Stimulated activated CD4-positive, alpha-beta T cell treated with anti-CD3 and anti-CD28 coated beads, Interleukin-12 subunit alpha, Interleukin-12 subunit beta, amount 100 ng/mL, for 48 hours (primary cell): ENCODE data around the gene ENO2.
A peak's percentile ranks its signal among the peaks of the same experiment; 100 is the strongest.
"Not testable (repeated sequence)": the region's sequence is repeated elsewhere in the genome, so short reads cannot be mapped to it uniquely, and the experiment has no call there.

Source experiments
- DNase-seq, 3 donors: peaks; one replicate each; pipeline ENCODE4 v3.0.0-alpha.2; 2020; ENCODE audit warnings: low read depth in 2 of 3, low spot score in 1 of 3

ENO2 gene

DNA sequence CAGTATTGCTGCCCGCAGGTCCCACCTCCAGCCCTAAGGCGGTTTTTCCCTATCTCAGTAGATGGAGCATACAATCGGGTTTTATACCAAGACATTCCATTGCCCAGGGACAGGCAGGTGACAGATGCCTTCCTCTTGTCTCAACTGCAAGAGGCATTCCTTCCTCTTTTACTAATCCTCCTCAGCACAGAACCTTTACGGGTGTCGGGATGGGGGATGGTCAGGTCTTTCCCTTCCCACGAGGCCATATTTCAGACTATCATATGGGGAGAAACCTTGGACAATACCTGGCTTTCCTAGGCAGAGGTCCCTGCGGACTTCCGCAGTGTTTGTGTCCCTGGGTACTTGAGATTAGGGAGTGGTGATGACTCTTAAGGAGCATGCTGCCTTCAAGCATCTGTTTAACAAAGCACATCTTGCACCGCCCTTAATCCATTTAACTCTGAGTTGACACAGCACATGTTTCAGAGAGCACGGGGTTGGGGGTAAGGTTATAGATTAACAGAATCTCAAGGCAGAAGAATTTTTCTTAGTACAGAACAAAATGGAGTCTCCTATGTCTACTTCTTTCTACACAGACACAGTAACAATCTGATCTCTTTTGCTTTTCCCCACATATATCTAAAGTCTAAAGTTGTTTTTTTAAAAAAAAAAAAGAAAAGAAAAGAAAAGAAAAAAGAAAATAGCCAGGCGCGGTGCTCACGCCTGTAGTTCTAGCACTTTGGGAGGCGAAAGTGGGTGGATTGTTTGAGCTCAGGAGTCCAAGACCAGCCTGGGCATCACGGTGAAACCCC, 28.0 kb upstream of the ENO2 start:
- not testable (repeated sequence) for DNase-seq

DNA sequence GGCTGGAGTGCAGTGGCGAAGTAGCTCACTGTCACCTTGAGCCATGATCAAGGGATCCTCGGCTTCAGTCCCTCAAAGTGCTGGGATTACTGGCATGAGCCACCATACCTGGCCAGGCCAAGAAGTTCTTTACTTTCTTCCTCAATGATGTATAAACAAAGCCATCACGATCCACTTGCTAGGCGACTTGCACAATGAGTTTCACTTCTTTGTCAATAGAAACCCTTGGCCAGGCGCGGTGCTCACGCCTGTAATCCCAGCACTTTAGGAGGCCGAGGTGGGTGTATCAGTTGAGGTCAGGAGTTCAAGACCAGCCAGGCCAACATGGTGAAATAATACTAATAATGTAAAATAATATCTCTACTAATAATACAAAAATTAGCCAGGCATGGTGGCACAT, 26.9 kb upstream of the ENO2 start:
- no peak for DNase-seq

DNA sequence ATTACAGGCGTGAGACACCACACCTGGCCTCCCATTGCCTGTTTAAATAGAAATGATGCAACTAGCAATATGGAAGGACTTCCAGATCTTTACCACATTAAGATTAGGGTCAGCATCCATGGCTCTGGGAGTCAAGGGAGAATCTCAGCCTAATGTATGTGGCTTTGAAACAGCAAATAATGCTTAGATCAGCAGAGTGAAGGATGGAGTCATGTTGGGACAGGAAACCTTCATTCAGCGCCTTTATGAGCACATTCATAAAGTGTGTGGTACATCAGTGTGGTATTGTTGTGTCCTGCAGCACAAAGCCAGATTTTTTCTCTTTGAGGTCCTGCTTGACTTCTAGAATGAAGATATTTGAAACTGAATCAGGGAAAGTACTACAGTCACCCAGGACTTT, 26.0 kb upstream of the ENO2 start:
- no peak for DNase-seq

DNA sequence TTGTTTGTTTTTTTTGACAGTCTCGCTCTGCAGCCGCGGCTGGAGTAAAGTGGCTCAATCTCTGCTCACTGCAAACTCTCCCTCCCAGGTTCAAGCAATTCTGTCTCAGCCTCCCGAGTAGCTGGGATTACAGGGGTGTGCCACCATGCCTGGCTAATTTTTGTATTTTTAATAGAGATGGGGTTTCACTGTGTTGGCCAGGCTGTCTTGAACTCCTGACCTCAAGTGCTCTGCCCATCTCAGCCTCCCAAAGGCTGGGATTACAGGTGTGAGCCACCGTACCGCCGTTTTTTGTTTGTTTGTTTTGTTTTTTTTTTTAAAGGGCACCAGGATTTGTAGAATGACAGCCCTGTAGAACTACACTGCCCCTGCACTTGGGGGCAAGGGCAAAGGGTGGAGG, 25.6 kb upstream of the ENO2 start:
- DNase-seq, result not testable (repeated sequence)

DNA sequence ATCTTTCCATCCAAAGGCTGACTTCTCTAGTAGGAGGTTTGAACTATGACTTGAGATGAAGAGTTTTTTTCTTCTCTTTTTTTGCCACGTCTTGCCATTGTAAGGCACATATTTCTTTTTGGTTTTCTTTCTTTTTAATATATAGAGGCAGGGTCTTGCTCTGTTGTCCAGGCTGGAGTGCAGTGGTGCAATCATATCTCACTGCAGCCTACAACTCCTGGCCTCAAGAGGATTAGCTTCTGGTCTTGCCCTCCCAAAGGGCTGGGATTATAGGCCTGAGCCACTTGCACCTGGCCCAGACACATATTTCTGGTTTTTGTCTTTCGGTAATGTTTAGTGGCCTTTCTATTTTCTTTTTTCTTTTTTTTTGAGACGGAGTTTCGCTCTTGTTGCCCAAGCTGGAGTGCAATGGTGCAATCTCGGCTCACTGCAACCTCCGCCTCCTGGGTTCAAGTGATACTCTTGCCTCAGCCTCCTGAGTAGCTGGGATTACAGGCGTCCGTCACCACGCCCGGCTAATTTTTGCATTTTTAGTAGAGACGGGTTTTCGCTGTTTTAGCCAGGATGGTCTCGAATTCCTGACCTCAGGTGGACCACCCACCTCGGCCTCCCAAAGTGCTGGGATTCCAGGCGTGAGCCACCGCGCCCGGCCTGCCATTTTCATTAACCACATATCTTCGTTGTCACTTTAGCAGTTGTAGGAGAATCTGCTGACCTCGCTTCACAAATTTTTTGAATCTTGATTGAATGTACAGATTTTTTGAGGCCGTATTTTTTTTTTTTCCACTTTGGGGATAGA, 24.4 kb upstream of the ENO2 start:
- DNase-seq, result not testable (repeated sequence)

DNA sequence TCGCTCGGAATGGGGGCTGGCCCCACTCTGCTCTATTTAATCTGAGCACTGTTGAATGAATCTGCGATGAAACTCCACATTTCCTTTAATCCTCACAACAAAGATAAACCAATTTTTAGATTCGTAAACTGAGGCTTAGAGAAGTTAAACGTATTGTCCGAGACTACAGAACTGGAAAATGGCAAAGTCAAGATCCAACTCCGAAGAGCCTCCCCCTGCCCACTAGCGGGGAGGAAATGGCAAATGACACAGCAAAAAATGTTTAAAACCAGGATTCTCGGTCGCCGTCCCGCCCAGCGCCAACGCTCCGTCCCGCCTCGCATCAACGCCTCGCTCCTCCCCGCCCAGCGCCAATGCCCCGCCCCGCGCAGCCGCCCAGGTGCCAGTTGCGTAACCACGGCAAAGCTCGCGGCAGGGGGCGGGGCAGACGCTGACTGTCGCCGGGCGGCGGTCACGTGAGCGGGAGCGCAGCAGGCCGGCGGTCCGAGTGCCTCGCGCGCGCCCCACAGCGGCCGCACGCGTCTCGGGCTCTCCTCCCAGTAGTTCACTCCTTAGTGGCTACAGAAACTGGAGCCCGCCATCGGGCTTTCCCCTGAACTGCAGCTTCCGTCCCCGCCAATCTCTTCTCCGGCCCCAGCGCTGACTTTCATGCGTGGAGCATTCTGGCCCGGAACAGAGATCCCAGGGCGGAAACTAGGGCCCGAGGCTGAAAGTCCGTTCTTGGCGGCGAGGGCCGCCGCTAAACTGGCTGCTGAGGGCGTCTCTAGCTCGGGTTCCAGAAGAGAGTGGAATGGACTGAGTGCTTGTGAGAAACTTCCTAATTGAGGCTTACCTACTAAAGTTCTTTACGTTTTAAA, 23.4 kb upstream of the ENO2 start:
- peak; percentile 97 to 100 (median 98) for DNase-seq

DNA sequence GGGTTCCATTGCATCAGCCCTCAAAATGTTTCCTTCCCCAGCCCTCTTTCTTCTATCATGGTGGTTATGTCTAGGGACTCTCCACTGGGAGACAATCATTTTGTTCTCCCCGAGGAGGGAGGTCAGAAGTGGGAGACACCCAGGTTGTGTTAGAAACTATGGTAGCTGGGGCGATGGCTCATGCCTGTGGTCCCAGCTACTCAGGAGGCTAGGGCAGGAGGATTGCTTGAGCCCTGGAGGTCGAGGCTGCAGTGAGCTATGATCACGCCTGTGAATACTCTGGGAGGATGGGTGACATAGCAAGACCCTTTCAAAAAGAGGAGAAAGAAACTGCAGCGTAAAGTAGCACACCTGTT, 22.8 kb upstream of the ENO2 start:
- no peak for DNase-seq

DNA sequence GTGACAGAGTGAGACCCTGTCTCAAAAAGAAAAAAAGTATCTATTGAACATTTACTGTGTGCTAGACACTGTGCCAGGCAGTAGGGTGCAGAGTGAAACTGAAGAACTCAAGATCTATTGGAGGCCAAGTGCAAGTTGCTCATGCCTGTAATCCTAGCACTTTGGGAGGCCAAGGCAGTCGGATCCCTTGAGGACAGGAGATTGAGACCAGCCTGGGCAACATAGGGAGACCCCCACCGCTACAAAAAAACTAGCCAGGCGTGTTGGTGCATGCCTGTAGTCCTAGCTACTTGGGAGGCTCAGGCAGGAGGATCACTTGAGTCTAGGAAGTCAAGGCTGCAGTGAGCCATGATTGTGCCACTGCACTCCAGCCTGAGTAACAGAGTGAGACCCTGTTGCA, 21.7 kb upstream of the ENO2 start:
- DNase-seq, result not testable (repeated sequence)

DNA sequence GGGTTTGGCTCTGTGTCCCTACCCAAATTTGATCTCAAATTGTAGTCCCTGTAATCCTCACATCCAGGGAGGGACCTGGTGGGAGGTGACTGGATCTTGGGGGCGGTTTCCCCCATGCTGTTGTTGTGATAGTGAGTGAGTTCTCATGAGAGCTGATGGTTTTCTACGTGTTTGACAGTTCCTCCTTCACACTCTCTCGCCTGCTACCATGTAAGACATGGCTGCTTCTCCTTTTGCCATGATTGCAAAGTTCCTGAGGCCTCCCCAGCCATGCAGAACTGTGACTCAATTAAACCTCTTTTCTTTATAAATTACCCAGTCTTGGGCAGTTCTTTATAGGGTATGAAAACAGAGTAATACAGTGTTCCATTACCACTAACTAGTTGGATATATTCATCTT, 20.1 kb upstream of the ENO2 start:
- DNase-seq, result no peak

DNA sequence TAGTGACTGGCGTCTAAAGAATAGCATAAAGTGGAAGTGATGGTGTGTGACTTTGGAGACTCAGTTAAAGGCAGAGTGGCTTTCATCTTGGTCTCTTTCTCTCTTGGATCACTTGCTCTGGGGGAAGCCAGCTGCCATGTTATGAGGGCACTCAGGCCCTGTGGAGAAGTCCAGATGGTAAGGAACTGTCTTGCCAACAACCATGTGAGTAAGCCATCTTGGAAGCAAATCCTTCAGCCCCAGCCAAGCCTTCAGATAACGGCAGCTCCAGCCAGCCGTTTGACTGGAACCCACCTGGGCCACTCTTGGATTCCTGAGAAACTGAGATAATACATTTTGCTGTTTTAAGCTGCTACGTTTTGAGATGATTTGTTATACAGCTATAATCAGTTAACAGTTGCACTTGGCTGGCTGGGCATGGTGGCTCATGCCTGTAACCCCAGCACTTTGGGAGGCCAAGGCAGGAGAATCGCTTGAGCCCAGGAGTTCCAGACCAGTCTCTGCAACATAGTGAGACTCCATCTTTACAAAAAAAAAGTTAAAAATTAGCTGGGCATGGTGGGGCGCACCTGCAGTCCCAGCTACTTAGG, 17.4 kb upstream of the ENO2 start:
- DNase-seq, result no peak

DNA sequence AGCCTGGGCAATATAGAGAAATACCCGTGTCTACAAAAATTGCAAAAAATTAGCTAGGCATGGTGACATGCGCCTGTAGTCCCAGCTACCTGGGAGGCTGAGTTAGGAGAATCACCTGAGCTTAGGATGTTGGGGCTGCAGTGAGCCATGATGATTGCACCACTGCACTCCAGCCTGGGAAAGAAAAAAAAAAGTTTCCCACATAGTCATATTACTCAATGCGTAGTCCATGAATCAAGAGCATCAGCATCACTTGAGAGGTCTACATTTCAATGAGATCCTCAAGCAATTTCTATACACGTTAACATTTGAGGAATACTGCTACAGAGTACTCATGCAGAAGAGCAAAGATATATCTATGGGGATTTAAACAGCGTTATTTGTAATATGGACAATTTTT, 15.0 kb upstream of the ENO2 start:
- DNase-seq, result no peak

DNA sequence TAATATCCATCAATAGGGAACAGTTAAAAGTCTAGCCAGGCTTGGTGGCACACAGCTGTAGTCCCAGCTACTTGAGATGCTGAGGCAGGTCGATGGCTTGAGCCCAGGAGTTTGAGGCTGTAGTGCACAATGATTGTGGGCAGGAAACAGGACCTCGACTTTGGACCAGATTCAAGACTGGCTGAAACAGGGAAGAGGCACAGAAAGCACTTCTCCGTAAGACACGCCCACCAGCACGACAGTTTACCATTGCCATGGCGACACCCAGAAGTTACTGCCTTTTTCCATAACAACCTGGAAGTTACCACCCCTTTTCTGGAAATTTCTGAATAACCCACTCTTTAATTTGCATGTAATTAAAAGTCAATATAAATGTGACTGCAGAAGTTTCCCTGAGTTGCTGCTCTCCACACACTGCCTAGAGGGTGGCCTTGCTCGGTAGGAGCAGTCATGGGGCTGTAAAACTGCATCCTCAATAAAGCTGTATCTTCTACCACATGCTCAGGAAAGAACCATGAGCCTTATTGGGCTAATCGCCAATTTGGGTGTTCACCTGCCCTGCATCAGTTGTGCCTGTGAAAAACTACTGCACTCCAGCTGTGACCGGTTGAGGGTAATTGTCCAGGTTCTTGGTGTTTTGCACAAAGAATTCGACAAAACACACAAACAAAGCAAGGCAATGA, 14.4 kb upstream of the ENO2 start:
- no peak for DNase-seq

DNA sequence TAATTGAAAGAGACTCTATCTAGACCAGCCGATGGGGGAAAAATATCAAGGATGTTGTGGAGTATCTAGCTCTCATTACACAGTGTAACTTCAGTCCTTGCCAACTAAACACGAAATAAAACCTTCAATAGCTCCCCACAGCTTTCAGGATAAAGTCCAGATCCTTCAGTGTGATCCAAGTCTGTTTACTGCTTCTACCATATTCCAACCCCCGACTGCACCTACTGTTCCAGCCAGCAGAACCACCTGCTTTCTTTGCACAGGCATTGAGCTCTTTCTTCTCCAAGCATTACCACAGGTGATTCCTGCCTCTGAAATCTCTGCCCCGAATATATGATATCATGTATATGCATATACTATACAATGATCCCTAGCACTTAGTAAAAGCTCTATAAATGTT, 11.9 kb upstream of the ENO2 start:
- DNase-seq, result no peak

DNA sequence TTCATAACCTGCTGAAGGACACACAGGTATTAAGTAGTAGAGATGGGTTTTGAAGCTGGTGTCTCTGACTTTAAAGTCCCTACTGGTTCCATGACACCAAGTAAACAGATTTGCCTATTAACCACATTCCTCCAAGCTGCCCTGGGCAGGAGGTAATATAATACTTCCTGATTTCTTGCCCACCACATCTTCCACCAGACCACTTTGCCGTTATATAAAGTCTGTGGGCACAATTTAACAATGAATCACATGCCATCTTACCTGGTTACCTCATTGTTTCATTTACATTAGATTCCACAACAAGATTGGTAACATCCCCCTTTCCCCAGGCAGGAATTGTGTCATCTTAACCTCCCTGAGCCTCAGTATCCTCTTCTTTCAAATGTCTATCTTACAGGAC, 10.7 kb upstream of the ENO2 start:
- DNase-seq, result no peak

DNA sequence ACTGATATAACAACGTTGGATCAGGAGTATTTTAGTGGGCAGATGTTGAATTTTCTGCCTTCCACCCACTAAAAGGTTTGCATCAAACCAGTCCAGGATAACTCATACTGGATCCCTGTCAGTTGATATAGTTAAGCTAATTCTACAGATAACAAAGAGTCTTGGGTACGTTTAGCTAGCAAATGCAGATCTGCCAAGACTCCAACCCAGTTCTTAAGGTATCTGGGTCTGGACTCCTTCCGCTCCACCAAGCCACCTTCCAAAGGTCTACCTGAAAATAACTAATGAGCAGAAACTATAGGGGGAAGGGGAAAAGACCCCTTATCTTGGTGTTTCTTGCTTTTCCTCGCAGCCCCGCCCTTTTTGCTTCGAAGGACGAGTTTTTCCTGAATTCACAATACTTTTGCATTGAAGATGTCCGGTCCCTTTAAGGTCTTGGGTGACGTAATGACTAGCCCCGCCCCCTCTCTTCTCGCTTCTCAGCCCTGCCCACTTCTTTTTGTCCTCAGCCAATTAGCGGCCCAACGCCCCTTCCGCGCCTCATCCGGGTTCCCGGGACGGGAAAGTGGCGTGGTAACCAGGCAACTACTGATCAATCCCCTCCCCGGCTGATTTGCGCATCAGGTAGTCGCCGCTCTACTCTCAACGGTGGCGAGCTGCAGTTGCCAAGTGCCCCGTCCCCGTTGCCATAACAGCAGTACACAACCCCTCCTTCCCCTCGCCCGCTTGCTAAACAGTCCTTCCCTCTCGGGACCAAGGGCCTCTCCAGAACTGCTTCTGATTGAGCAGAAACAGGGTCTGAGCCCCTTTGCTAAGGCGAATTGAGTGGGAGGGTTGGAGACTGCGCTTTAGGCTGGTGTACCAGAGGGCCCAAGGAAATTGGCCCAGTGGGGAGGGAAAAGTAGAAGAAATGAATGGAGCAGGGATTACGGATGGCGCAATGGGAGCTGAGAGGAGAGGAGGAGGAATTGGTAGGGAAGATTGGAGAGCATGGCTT, 9.8 kb upstream of the ENO2 start, which contains the start of gene LRRC23:
TSS of gene LRRC23 (plus strand) at position 543 of the 997 bp plus-strand sequence. CDS start 812 bp downstream, outside the sequence.
- peak; percentile 96 to 98 (median 98) for DNase-seq

DNA sequence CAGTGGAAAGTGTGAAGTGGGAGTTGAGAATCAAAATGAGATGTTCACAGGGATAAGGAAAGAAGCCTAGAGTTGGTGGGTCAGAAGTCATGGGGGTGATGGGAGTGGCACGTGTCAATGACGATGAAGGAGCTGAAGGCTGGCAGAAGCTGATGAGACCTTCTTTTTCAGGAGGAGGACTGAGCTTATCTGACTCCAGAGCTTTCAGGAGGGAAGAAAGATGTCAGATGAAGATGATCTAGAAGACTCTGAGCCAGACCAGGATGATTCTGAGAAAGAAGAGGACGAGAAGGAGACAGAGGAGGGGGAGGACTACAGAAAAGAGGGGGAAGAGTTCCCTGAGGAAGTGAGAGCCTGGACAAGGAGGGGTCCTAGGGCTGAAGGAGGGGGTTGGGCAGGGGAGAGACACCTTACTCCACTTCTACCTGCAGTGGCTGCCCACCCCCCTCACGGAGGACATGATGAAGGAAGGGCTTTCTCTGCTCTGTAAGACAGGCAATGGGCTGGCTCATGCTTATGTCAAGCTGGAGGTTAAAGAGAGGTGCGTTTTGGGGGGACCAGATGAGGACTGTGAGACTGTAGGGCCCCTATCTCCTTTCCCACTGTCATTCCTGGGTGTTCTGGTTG, 8.9 kb upstream of the ENO2 start:
- DNase-seq, result no peak

DNA sequence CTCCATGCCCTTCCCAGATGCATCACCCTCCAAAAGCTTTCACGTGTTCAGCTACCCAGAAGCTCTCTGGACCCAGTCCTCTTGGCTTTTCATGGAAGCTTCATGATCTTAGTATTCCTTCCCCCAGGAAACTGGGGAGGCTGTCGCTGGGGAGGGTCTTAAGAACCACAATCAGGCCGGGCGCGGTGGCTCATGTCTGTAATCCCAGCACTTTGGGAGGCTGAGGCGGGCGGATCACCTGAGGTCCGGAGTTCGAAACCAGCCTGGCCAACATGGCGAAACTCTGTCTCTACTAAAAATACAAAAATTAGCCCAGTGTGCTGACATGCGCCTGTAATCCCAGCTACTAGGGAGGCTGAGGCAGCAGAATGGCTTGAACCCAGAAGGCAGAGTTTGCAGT, 6.2 kb upstream of the ENO2 start:
- DNase-seq, result not testable (repeated sequence)

DNA sequence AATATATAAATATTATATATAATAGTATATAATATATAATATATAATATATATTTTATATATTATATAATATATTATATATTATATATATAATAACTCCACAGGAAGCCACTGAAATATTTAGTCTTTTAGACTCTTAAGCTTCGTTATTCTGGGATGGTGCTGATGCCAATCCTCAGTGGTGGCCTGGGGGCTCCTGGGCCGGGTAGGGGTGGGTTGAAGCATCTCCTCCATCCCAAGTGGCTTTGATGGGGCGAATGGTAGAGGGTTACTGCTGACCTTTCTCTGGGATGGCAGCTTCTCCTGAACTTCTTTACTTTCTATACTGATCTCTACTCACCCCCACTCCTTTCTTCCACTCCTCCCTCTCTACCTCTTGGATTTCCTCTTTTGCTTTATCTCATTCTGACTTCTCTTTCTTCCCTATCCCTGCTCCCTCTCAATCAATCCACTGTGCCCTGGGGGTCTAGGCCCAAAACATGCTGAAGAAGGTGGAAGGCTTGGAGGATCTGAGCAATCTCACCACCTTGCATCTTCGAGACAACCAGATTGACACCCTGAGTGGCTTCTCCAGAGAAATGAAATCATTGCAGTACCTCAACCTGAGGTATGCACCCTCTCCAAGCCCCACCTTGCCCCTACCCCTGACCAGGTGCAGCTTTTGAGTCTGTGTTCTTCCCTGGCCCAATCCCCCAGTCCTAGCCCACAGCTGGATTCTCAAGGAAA, 4.8 kb upstream of the ENO2 start:
- no peak for DNase-seq
